MM.1S (cell line): Measurements from ENCODE around the gene TTC28.

Experiments
- DNase-seq: peaks from one replicate; pipeline ENCODE4 v3.0.0-alpha.2; 2015
- H2AFZ ChIP-seq: fragments of 300-600 bp; sonication (generic); 2 replicates; pipeline ENCODE4 v1.6.0; 2016; ENCODE audit warnings: antibody characterized with exemption, low read length
- H3F3A ChIP-seq: fragments of 300-600 bp; sonication (generic); 2 replicates; pipeline ENCODE4 v1.6.1; 2016; ENCODE audit warnings: mild to moderate bottlenecking, antibody characterized with exemption, low read length, moderate library complexity, mixed read lengths; ENCODE audit not compliant: insufficient read depth
- H3K27ac ChIP-seq: fragments of 300-600 bp; sonication (generic); 2 replicates; pipeline ENCODE4 v1.5.1; 2016; ENCODE audit warnings: mild to moderate bottlenecking, low read length
- H3K27me3 ChIP-seq: fragments of 300-600 bp; sonication (generic); replicated peaks from 2 replicates; pipeline ENCODE4 v1.6.0; 2016; ENCODE audit warnings: low read length; ENCODE audit not compliant: insufficient read depth
- H3K36me3 ChIP-seq: fragments of 300-600 bp; sonication (generic); replicated peaks from 2 replicates; pipeline ENCODE4 v1.6.1; 2016; ENCODE audit warnings: mild to moderate bottlenecking, low read length, mixed read lengths; ENCODE audit not compliant: insufficient read depth
- H3K4me1 ChIP-seq: fragments of 300-600 bp; sonication (generic); 2 replicates; pipeline ENCODE4 v1.6.1; 2016; ENCODE audit warnings: low read length, mixed read lengths
- H3K4me2 ChIP-seq: fragments of 300-600 bp; sonication (generic); 2 replicates; pipeline ENCODE4 v1.6.0; 2016; ENCODE audit warnings: low read depth, low read length
- H3K4me3 ChIP-seq: fragments of 300-600 bp; sonication (generic); 2 replicates; pipeline ENCODE4 v1.5.1; 2016; ENCODE audit warnings: low read length, mixed read lengths
- H3K79me2 ChIP-seq: fragments of 300-600 bp; sonication (generic); 2 replicates; pipeline ENCODE4 v1.6.1; 2016; ENCODE audit warnings: mixed run types, low read length, mixed read lengths
- H3K9ac ChIP-seq: fragments of 300-600 bp; sonication (generic); 2 replicates; pipeline ENCODE4 v1.6.1; 2016; ENCODE audit warnings: low read length, mixed read lengths
- H3K9me2 ChIP-seq: fragments of 300-600 bp; sonication (generic); replicated peaks from 2 replicates; pipeline ENCODE4 v1.6.1; 2016; ENCODE audit warnings: mild to moderate bottlenecking, low read length, mixed read lengths; ENCODE audit not compliant: insufficient read depth
- H3K9me3 ChIP-seq: fragments of 300-600 bp; sonication (generic); replicated peaks from 2 replicates; pipeline ENCODE4 v1.6.1; 2016; ENCODE audit warnings: mild to moderate bottlenecking, low read length, mixed read lengths; ENCODE audit not compliant: insufficient read depth
- H4K20me1 ChIP-seq: fragments of 300-600 bp; sonication (generic); 2 replicates; pipeline ENCODE4 v1.6.1; 2016; ENCODE audit warnings: mild to moderate bottlenecking, low read length, moderate library complexity, mixed read lengths; ENCODE audit not compliant: insufficient read depth
- CTCF ChIP-seq: fragments of 300-600 bp; sonication (generic); IDR thresholded peaks from 2 replicates; pipeline ENCODE4 v1.5.1; 2016; ENCODE audit warnings: antibody characterized with exemption, low read length, mixed read lengths
- EZH2 ChIP-seq: fragments of 300-600 bp; sonication (generic); optimal IDR thresholded peaks from 2 replicates; pipeline ENCODE3; 2017; ENCODE audit warnings: low read depth, mild to moderate bottlenecking, antibody characterized with exemption, low read length, mixed read lengths
- EZH2phosphoT487 ChIP-seq: fragments of 300-600 bp; sonication (generic); IDR thresholded peaks from 2 replicates; pipeline ENCODE4 v1.6.1; 2018; ENCODE audit warnings: antibody characterized with exemption, low read length

TTC28 gene

GRCh38 chr22:28103596-28103995, 576.0 kb downstream of the TTC28 start:
- Histone ChIP-seq H3K79me2 (no peaks in the 10 kb centered on the region), H3K27ac (no peak overlapping the region), H2AFZ (no peak overlapping the region), H3K36me3 (no peaks in the 10 kb centered on the region), H4K20me1 (no peaks in the 10 kb centered on the region), H3K9me2 (no peaks in the 10 kb centered on the region), H3K4me1 (no peaks in the 10 kb centered on the region), H3F3A (no peaks in the 10 kb centered on the region), H3K9ac (no peak overlapping the region), H3K4me3 (no peak overlapping the region), H3K9me3 (no peaks in the 10 kb centered on the region), H3K4me2 (no peak overlapping the region), H3K27me3 (no peaks in the 10 kb centered on the region)
- DNase-seq = no peak
- no peak for TF ChIP-seq EZH2
- TF ChIP-seq CTCF = no peak
- no peak for TF ChIP-seq EZH2phosphoT487

- Histone ChIP-seq H3K4me1 (no peaks in the 10 kb centered on the region), H3K27ac (no peak overlapping the region), H3K9me2 (no peaks in the 10 kb centered on the region), H3K9me3 (no peaks in the 10 kb centered on the region), H3K36me3 (no peaks in the 10 kb centered on the region), H3K4me3 (no peak overlapping the region), H4K20me1 (no peaks in the 10 kb centered on the region), H2AFZ (no peak overlapping the region), H3K9ac (no peak overlapping the region), H3F3A (no peaks in the 10 kb centered on the region), H3K4me2 (no peak overlapping the region), H3K27me3 (no peaks in the 10 kb centered on the region), H3K79me2 (no peaks in the 10 kb centered on the region)
- no peak for TF ChIP-seq EZH2phosphoT487
- TF ChIP-seq CTCF = no peak
- TF ChIP-seq EZH2 = no peak
- no peak for DNase-seq
These were observed 577.4 kb downstream of the TTC28 start for GRCh38 chr22:28102151-28102812.

DNA sequence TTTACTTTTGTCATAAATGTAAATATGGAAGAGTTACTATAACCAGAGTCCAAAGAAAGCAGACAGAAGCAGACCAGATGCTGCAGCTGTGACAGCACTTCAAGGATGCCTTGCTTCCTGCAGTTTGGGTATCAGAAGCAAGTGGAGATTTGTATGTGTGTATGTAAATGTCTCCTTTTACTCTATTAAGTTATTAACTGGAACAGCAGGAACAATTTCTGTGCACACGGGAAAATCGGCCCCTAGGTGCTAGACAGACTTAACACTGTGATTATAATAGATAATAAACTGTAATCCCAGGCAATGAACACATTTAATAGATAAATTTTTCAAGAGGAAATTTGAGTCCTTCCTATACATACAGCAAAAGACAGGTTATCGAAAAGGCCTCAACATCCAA, 582.0 kb downstream of the TTC28 start:
- TF ChIP-seq CTCF = no peak
- no peak for TF ChIP-seq EZH2
- no peak for TF ChIP-seq EZH2phosphoT487
- H4K20me1 ChIP-seq = no peaks in the 10 kb centered on the region
- no peaks in the 10 kb centered on the region for H3K4me1 ChIP-seq

More for the DNA sequence above, 582.0 kb downstream of the TTC28 start:
- H3K79me2 ChIP-seq = no peaks in the 10 kb centered on the region
- H2AFZ ChIP-seq = no peak overlapping the region
- no peaks in the 10 kb centered on the region for H3K9me2 ChIP-seq
- H3K9ac ChIP-seq = no peak overlapping the region
- no peaks in the 10 kb centered on the region for H3K9me3 ChIP-seq
- no peaks in the 10 kb centered on the region for H3F3A ChIP-seq
- H3K36me3 ChIP-seq = no peaks in the 10 kb centered on the region
- H3K4me3 ChIP-seq = no peak overlapping the region
- no peaks in the 10 kb centered on the region for H3K27me3 ChIP-seq
- no peak overlapping the region for H3K4me2 ChIP-seq
- DNase-seq = no peak
- H3K27ac ChIP-seq = no peak overlapping the region
